Measurements from ENCODE around the gene MRPS25. TPM values are rescaled to one million over a fixed set of nuclear protein-coding genes. Genes with fewer than 3 reads are reported as not detected.
"Not testable (repeated sequence)": the region's sequence is repeated elsewhere in the genome, so short reads cannot be mapped to it uniquely, and the experiment has no call there.

MRPS25 gene
- polyA plus RNA-seq, 1 donor (not counting 4 experiments of a cell fraction or from before 2014, with no cell fraction given): 54.5 TPM

- H4K20me1 ChIP-seq (ENCODE audit: control insufficient read depth, extremely low read depth, insufficient read depth, low read length): peaks cover 5% of the 10 kb centered on the region
- peaks cover 24% of the 10 kb centered on the region for H3K4me1 ChIP-seq (ENCODE audit: control insufficient read depth, extremely low read depth, insufficient read depth, low read length)
- H3K4me2 ChIP-seq (ENCODE audit: control insufficient read depth, extremely low read depth, insufficient read depth, low read depth, low read length): no peak overlapping the region
- H3K27ac ChIP-seq (ENCODE audit: control insufficient read depth, insufficient read depth, low read length): no peak overlapping the region
- H3K9me3 ChIP-seq (ENCODE audit: control insufficient read depth, low read depth, low read length): no peaks in the 10 kb centered on the region
- no peak for TF ChIP-seq CTCF (optimal IDR thresholded peaks at IDR 0.05 in 1 of 3, IDR thresholded peaks at IDR 0.05 in 1 of 3, conservative IDR thresholded peaks at IDR 0.05 in 1 of 3; ENCODE audit: extremely low read depth in 1 of 3, insufficient read depth in 2 of 3, low read length in 3 of 3)
- TF ChIP-seq EZH2 (IDR thresholded peaks at IDR 0.05; ENCODE audit: low read length): no peak
- dilution Hi-C loops (cut with MboI; ENCODE audit: extremely low pct_ligation_motif_present, low sequenced_read_pairs): no loop called here
- H3K79me2 ChIP-seq (ENCODE audit: control insufficient read depth, insufficient read depth, low read length): no peaks in the 10 kb centered on the region
- no peaks in the 10 kb centered on the region for H3K27me3 ChIP-seq (ENCODE audit: control insufficient read depth, extremely low read depth, insufficient read depth, low read length)
- H3K9ac ChIP-seq (ENCODE audit: control insufficient read depth, extremely low read depth, insufficient read depth, low read length): no peak overlapping the region
- DNase-seq (ENCODE audit: low read depth, low spot score) (no peak), FAIRE-seq (no peak)
- no peak overlapping the region for H2AFZ ChIP-seq (ENCODE audit: control insufficient read depth, low read length)
- no peak overlapping the region for H3K4me3 ChIP-seq (ENCODE audit: control insufficient read depth in 2 of 3, extremely low read depth in 1 of 3, insufficient read depth in 2 of 3, low read depth in 1 of 3, low read length in 3 of 3)
- H3K9me1 ChIP-seq (ENCODE audit: control insufficient read depth, extremely low read depth, insufficient read depth, low read length): no peaks in the 10 kb centered on the region
- H3K36me3 ChIP-seq (ENCODE audit: control insufficient read depth in 2 of 2, extremely low read depth in 1 of 2, insufficient read depth in 2 of 2, low read length in 2 of 2): peaks cover 0 to 5% of the 10 kb centered on the region in 2 experiments
Observed at GRCh38 chr3:15007681-15008141, 57.4 kb downstream of the MRPS25 start.

GRCh38 chr3:14999182-14999581, 65.9 kb downstream of the MRPS25 start:
- H3K4me2 ChIP-seq (ENCODE audit: control insufficient read depth, extremely low read depth, insufficient read depth, low read depth, low read length); DNase-seq (ENCODE audit: low read depth, low spot score); dilution Hi-C loops (cut with MboI; ENCODE audit: extremely low pct_ligation_motif_present, low sequenced_read_pairs); H3K79me2 ChIP-seq (ENCODE audit: control insufficient read depth, insufficient read depth, low read length); H2AFZ ChIP-seq (ENCODE audit: control insufficient read depth, low read length); H4K20me1 ChIP-seq (ENCODE audit: control insufficient read depth, extremely low read depth, insufficient read depth, low read length); H3K36me3 ChIP-seq (ENCODE audit: control insufficient read depth in 2 of 2, extremely low read depth in 1 of 2, insufficient read depth in 2 of 2, low read length in 2 of 2); H3K4me3 ChIP-seq (ENCODE audit: control insufficient read depth in 2 of 3, extremely low read depth in 1 of 3, insufficient read depth in 2 of 3, low read depth in 1 of 3, low read length in 3 of 3); H3K9ac ChIP-seq (ENCODE audit: control insufficient read depth, extremely low read depth, insufficient read depth, low read length); H3K9me3 ChIP-seq (ENCODE audit: control insufficient read depth, low read depth, low read length); FAIRE-seq; H3K27me3 ChIP-seq (ENCODE audit: control insufficient read depth, extremely low read depth, insufficient read depth, low read length); H3K27ac ChIP-seq (ENCODE audit: control insufficient read depth, insufficient read depth, low read length); H3K4me1 ChIP-seq (ENCODE audit: control insufficient read depth, extremely low read depth, insufficient read depth, low read length); H3K9me1 ChIP-seq (ENCODE audit: control insufficient read depth, extremely low read depth, insufficient read depth, low read length): not testable (repeated sequence)

Other genes with a start within 250 kb of the MRPS25 start
- gene FGD5, start 246.4 kb downstream of the MRPS25 start, polyA plus RNA-seq: not detected in 3 replicates
- 7.0 to 12.6 TPM (median 9.4 TPM) in 3 replicates for gene NR2C2, start 117.7 kb downstream of the MRPS25 start, polyA plus RNA-seq
- gene RBSN, start 33.8 kb upstream of the MRPS25 start, polyA plus RNA-seq: 7.0 to 8.4 TPM (median 7.8 TPM) in 3 replicates
- 16.6 to 29.3 TPM (median 16.8 TPM) in 3 replicates for gene CAPN7, start 140.9 kb upstream of the MRPS25 start, polyA plus RNA-seq

Data from keratinocyte (primary cell).